K562 (cell line): ENCODE results near the gene FIZ1. TPM values are rescaled to one million over a fixed set of nuclear protein-coding genes. Genes with fewer than 3 reads are reported as not detected.
A peak's percentile ranks its signal among the peaks of the same experiment; 100 is the strongest.

ENCODE experiments used
- ADNP ChIP-seq: fragments of 200-800 bp; sonication (Bioruptor generic); IDR thresholded peaks from 2 replicates; pipeline ENCODE4 v1.6.1; 2016; ENCODE audit warnings: missing genetic modification characterization, missing compliant biosample characterization
- ARNT ChIP-seq, 2 experiments: fragments of 450-650 bp; IDR thresholded peaks; 2 replicates each; pipeline ENCODE4 v1.6.1; 2016; ENCODE audit warnings: mild to moderate bottlenecking in 1 of 2
- CBX3 ChIP-seq, 2 experiments: IDR thresholded peaks; 1 replicate in 1 of 2; 2 replicates in 1 of 2; pipeline ENCODE4 v1.6.1; 2012; ENCODE audit warnings: inconsistent platforms in 2 of 2, low read length in 2 of 2, borderline replicate concordance in 1 of 2, control low read depth in 1 of 2
- FOXA3 ChIP-seq, 2 experiments: fragments of 450-650 bp in 1 of 2; sonication (generic) in 1 of 2; formaldehyde crosslinking; IDR thresholded peaks in 1 of 2; conservative IDR thresholded peaks in 1 of 2; 2 replicates each; pipeline versions ENCODE4 v1.4.0 to v1.8.0; 2020 to 2022; ENCODE audit warnings: mild to moderate bottlenecking in 2 of 2, missing genetic modification reagents in 1 of 2
- FOXK1 ChIP-seq: sonication (generic); formaldehyde crosslinking; IDR thresholded peaks from 2 replicates; pipeline ENCODE4 v1.8.0; 2022; ENCODE audit warnings: missing genetic modification reagents, mild to moderate bottlenecking, borderline replicate concordance
- HDAC1 ChIP-seq, 2 experiments: fragments of 450-650 bp; IDR thresholded peaks; 2 replicates each; pipeline ENCODE4 v1.6.1; 2016 to 2017; ENCODE audit warnings: inconsistent platforms in 1 of 2, mild to moderate bottlenecking in 1 of 2, moderate library complexity in 1 of 2
- HINFP ChIP-seq: fragments of 450-650 bp; conservative IDR thresholded peaks from 2 replicates; pipeline ENCODE4 v1.6.1; 2016; ENCODE audit warnings: missing genetic modification characterization, low read depth, mild to moderate bottlenecking, control low read depth, missing compliant biosample characterization
- MBD2 ChIP-seq: sonication (generic); IDR thresholded peaks from 2 replicates; pipeline ENCODE4 v1.6.1; 2016; ENCODE audit warnings: low read depth, borderline replicate concordance
- MNT ChIP-seq, 2 experiments: fragments of 450-650 bp; conservative IDR thresholded peaks; 2 replicates each; pipeline ENCODE4 v1.6.1; 2017; ENCODE audit warnings: mild to moderate bottlenecking in 2 of 2, moderate library complexity in 2 of 2
- NCOA1 ChIP-seq: fragments of 450-650 bp; IDR thresholded peaks from 2 replicates; pipeline ENCODE4 v1.6.1; 2016; ENCODE audit warnings: low read depth
- POU5F1 ChIP-seq: fragments of 150-350 bp; IDR thresholded peaks from 2 replicates; pipeline ENCODE4 v1.6.1; 2014; ENCODE audit warnings: borderline replicate concordance, low read length, low read depth, mild to moderate bottlenecking; ENCODE audit not compliant: partially characterized antibody
- RFX5 ChIP-seq: IDR thresholded peaks from 2 replicates; pipeline ENCODE4 v1.6.1; 2011; ENCODE audit warnings: low read depth, mild to moderate bottlenecking, improper control_type of control experiment, low read length
- SREBF1 ChIP-seq: fragments of 150-350 bp; IDR thresholded peaks from 2 replicates; pipeline ENCODE4 v1.6.1; 2014; ENCODE audit warnings: antibody characterized with exemption, low read depth, low read length, borderline replicate concordance
- USF1 ChIP-seq: sonication (generic); formaldehyde crosslinking; IDR thresholded peaks from 2 replicates; pipeline ENCODE4 v1.9.0; 2022; ENCODE audit warnings: mild to moderate bottlenecking, missing genetic modification reagents
- ZKSCAN1 ChIP-seq: fragments of 150-350 bp; IDR thresholded peaks from 2 replicates; pipeline ENCODE4 v1.6.1; 2016; ENCODE audit warnings: low read depth, low read length
- ZNF24 ChIP-seq: fragments of 450-650 bp; IDR thresholded peaks from 2 replicates; pipeline ENCODE4 v1.6.1; 2016
- ZNF398 ChIP-seq: fragments of 250-450 bp; sonication (Bioruptor Pico); IDR thresholded peaks from 2 replicates; pipeline ENCODE4 v1.8.0; 2021; ENCODE audit warnings: moderate library complexity, mild to moderate bottlenecking, inconsistent platforms
- ZNF583 ChIP-seq: fragments of 250-450 bp; sonication (Bioruptor Pico); IDR thresholded peaks from 2 replicates; pipeline ENCODE4 v1.4.0; 2020
- ZNF644 ChIP-seq: fragments of 200-800 bp; sonication (Bioruptor generic); IDR thresholded peaks from 2 replicates; pipeline ENCODE4 v1.6.1; 2016; ENCODE audit warnings: low read depth, missing genetic modification characterization, missing compliant biosample characterization
- polyA plus RNA-seq, 8 experiments: library from polyadenylated mRNA; depleted of rRNA in 4 of 8; stranded (reverse) in 5 of 8; unstranded in 3 of 8; fragments of >200 nt; fragmentation: Nextera tagmentation in 2 of 8; fragmentation: Illumina TruSeq in 1 of 8; extraction: Ambion mirVana in 2 of 8; extraction: Trizol in 1 of 8; gene quantifications; 2 replicates each; pipeline versions ENCODE4 v1.2.1 to v1.2.3, GENCODE V29; 2011 to 2014; ENCODE audit warnings: inconsistent platforms in 1 of 8, missing spikeins in 1 of 8
- total RNA-seq, 7 experiments: library from RNA; depleted of rRNA in 6 of 7; stranded (reverse); fragments of >200 nt in 6 of 7; fragmentation: Illumina TruSeq in 2 of 7; extraction: Trizol in 2 of 7; gene quantifications; 2 replicates each; pipeline versions ENCODE4 v1.2.1 to v1.2.3, GENCODE V29; 2011 to 2021; ENCODE audit warnings: low replicate concordance in 1 of 7

The FIZ1 gene
- total and polyA plus RNA-seq, 9 of the 15 experiments (the other 6 are each of a cell fraction or from before 2014, with no cell fraction given), result 0.79 to 17.5 (median 5.5) TPM

GRCh38 chr19:55581145-55581822 lies 18.0 kb downstream of the FIZ1 start (continued):
- no peak for TF ChIP-seq ZNF398 (CRISPR knock-in tag)
- TF ChIP-seq FOXA3 (CRISPR knock-in tag; conservative IDR thresholded peaks at IDR 0.05 in 1 of 2, IDR thresholded peaks at IDR 0.05 in 1 of 2), result peak in 1 of 2 experiments; percentile 55; a peak in 1 of 4 replicates
- TF ChIP-seq CBX3 (IDR thresholded peaks at IDR 0.05; ENCODE audit: borderline replicate concordance in 1 of 2, low read length in 2 of 2), result peak in 1 of 2 experiments; percentile 64; a peak in 1 of 3 replicates
- TF ChIP-seq MNT (conservative IDR thresholded peaks at IDR 0.05), result 0 out of 4 replicates have a peak, but pooled peaks of 1 of the 2 experiments have one; percentile 5
- TF ChIP-seq ARNT (IDR thresholded peaks at IDR 0.05), result 0 out of 4 replicates have a peak, but pooled peaks of 1 of the 2 experiments have one; percentile 24
- no peak for TF ChIP-seq ZNF583 (CRISPR knock-in tag)
- no peak for TF ChIP-seq ZNF644 (tag)
- TF ChIP-seq RFX5, result no peak
- no peak for TF ChIP-seq SREBF1
- TF ChIP-seq HINFP (tag), result no peak
- no peak for TF ChIP-seq NCOA1
- peak; percentile 100 for TF ChIP-seq ZKSCAN1
- peak; percentile 30; the same call in 1 of the 2 replicates for TF ChIP-seq USF1 (CRISPR knock-in tag)
- peak; percentile 89 for TF ChIP-seq ADNP
- no peak for TF ChIP-seq POU5F1
- peak; percentile 44; the same call in 1 of the 2 replicates for TF ChIP-seq FOXK1
- no peak for TF ChIP-seq MBD2
- 0 out of 2 replicates have a peak, but pooled peaks have one; percentile 7 for TF ChIP-seq ZNF24
- TF ChIP-seq HDAC1 (IDR thresholded peaks at IDR 0.05), result peak; percentile 37 to 45; a peak in 2 of 4 replicates
